Measurements from ENCODE around the gene CPLANE1. TPM values are rescaled to one million over a fixed set of nuclear protein-coding genes. Genes with fewer than 3 reads are reported as not detected.
A peak's percentile ranks its signal among the peaks of the same experiment; 100 is the strongest.
"Not testable (repeated sequence)": the region's sequence is repeated elsewhere in the genome, so short reads cannot be mapped to it uniquely, and the experiment has no call there.

CPLANE1 gene
- 12.3 TPM for polyA plus RNA-seq (2013, experiment 1 of 2; ENCODE audit: insufficient read length)
- 12.4 TPM for polyA plus RNA-seq (2013, experiment 2 of 2; ENCODE audit: insufficient read length)

DNA sequence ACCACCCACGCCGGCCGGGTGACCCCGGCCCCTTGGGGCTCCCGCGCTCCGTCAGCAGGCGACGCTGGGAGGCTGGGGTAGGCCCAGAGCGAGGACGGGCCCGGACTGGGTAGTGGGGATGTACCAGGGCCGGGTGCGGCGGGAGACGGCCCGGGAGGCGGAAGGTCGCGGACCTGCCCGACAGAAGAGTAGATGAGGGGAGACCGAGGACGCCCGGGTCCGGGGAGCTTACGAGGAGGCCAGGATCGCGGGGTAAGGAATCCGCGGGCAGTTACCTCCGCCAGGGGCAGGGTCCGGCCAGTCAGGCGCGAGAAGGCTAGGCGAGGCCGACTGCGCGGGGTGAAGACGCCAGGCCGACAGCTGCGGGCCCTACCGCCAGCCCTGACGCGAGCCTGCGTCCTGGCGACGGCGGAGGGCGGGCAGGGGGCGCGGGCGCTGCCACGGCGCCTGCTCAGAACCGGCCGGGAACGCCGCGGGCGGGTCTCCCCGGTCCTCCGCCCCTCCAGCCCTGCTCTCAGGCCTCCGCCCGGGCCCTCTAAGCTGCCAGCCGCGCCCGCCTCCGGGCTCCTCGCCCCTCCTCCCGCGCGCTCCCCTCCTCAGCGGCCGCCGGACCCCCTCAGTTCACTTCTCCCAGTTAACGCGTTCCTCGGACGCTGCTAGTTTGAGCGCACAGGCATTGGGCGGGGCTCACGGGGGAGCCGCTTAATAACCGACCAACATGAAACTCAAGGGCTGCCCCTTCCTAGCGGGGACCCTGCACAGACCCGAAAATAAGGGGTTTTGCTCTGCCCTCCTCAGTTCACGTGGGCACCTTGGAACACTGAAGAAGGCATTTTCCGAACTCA is at the start of gene CPLANE1:
Gene CPLANE1 (minus strand): TSS at position 407 of the 845 bp plus-strand sequence. CDS start 1,678 bp downstream, outside the sequence.
- DNase-seq, result peak; percentile 82

DNA sequence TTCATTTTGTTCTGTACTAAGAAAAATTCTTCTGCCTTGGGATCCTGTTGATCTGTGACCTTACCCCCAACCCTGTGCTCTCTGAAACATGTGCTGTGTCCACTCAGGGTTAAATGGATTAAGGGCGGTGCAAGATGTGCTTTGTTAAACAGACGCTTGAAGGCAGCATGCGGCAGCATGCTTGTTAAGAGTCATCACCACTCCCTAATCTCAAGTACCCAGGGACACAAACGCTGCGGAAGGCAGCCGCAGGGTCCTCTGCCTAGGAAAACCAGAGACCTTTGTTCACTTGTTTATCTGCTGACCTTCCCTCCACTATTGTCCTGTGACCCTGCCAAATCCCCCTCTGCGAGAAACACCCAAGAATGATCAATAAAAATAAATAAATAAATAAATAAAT is 47.1 kb upstream of the CPLANE1 start:
- DNase-seq, result not testable (repeated sequence)

DNA sequence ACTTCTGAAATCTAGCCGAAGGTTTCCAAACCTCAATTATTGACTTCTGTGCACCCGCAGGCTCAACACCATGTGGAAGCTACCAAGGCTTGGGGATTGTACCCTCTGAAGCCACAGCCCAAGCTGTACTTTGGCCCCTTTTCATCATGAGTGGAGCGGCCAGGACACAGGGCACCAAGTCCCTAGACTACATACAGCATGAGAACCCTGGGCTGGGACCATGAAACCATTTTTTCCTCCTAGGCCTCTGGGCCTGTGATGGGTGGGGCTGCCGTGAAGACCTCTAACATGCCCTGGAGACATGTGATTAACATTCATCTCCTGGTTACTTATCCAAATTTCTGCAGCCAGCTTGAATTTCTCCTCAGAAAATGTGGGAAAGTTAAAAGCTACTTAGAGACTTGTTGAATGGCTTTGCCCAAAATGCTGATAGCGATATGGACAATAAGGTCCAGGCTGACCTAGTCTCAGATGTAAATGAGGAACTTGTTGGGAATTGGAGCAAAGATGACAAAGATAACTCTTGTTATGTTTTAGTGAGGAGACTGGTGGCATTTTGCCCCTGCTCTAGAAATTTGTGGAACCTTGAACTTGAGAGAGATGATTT is 34.1 kb upstream of the CPLANE1 start:
- no peak for DNase-seq

DNA sequence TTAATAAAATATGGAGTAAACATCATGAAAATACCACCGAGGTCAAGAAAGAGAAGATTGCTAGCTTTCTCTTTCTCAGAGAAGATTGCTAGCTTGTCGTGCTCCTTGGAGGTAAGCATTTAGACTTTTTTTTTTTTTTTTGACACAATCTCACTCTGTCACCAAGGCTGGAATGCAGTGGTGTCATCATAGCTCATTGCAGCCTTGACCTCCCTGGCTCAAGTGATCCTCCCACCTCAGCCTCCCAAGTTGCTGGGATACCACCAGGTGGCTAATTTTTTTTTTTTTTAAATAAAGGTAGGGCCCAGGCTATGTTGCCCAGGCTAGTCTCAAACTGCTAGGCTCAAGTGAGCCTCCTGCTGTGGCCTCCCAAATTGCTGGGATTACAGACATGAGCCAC is 26.3 kb upstream of the CPLANE1 start:
- DNase-seq, result no peak

DNA sequence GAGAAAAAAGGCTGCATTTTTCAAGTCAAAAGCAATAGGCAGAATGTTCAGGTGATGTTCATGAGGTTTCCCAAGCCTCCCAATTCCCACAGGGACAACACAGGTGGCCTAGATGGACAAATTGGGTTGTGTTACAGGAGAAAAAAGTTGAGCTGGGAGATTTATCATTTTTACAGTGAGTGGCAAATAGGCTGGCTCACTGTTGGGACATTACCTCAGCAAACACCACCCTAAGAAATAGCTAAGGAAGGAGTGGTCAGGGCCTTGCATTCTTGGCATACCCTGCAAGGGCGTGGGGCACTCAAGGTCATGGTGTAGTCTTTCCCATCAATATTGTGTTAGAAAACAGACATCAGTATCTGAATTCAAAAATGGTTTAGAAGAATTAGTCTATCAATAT is 23.3 kb upstream of the CPLANE1 start:
- peak; percentile 3 for DNase-seq

DNA sequence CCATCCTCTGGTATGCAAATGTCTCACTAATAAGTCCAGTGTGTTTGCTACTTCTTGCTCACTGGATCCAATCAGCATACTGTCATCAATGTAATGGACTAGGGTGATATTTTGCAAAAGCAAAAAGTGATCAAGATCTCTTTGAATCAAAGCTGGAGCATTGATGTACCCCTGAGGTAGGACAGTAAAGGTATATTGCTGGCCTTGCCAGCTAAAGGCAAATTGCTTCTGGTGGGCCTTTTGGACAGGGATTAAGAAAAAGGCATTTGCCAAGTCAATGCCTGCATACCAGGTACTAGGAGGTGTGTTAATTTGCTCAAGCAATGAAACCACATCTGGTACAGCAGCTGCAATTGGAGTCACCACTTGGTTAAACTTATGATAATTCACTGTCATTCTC is 18.9 kb upstream of the CPLANE1 start:
- DNase-seq, result not testable (repeated sequence)

DNA sequence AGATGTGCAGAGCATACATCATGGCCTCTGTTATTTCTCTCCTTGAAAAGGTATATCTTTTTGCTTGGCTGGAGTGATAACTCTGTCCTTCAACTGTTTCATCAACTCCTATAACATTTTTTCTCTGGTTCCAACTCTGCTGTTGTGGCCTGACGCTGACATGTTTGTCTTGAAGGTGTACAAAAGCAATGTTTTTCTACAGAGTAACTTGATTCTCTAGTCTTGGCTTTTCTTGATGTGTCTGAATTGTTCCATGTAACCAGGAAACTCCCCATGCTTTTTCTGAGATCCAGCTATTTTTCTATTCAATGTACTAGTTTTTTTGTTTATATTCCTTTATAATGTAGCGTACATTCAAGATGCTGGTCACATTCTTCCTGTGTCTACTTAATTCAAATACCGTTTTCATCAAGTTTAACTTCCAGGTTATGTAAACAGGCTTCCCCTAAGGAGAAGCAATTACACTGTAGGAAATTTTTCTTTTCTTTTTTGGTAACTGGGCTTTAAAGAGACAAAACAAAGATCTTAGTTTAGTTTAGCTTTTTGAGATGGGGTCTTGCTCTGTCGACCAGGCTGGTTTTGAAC is 6.7 kb upstream of the CPLANE1 start:
- DNase-seq, result no peak

DNA sequence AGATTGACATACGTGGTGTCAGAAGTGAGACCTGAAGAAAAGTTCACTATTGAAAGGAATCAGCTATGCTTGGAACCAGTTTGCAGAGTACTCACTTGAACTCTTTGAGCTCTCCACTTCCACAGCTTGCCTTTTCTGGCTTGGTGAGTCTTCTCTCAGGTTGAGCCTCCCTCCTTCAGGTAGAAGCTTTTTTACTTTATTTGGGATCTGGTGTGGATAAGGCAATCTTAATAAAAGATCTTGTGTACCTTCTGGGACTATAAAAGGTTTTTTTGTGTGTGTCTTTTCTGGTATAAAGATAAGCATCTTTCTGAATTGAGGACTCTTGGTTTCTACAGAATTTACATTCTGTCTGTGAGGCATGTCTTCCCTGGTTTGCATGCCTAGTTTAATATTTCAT is 5.4 kb upstream of the CPLANE1 start:
- DNase-seq, result no peak

DNA sequence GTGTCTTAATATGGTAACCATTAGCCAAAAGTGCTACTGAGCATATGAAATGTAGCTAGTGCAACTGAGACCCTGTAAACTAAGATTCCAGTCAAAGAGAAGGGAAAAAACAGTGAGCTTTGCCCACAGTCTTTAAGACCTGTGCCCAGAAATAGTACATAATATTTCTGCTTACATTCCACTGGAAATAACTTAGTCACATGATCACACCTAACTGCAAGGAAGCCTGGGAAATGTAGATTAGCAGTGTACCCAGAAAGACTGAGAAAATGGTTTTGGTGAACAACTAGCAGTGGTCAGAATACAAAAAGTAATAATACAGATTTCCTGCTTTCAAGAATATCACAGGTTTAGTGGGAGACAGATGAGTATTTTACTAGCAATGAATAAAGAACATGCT is 2.5 kb upstream of the CPLANE1 start:
- DNase-seq, result no peak

DNA sequence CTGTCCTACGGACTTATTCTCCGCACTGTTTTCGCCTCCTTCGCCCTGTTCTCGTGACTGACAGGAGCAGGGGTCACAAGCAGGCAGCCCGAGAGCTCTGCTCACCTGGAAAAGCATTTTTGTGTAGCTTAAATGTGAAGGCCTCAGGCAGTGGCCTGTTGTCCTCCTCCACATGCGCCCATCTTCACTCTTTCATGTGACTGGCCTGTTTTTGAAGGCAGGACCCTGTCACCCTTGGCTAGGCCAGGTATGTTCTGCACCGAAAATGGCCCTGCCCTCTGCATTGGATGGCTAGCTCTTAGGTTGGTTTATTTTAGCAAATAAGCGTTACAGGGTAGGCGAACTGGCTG is 614 bp upstream of the CPLANE1 start:
- DNase-seq, result no peak

DNA sequence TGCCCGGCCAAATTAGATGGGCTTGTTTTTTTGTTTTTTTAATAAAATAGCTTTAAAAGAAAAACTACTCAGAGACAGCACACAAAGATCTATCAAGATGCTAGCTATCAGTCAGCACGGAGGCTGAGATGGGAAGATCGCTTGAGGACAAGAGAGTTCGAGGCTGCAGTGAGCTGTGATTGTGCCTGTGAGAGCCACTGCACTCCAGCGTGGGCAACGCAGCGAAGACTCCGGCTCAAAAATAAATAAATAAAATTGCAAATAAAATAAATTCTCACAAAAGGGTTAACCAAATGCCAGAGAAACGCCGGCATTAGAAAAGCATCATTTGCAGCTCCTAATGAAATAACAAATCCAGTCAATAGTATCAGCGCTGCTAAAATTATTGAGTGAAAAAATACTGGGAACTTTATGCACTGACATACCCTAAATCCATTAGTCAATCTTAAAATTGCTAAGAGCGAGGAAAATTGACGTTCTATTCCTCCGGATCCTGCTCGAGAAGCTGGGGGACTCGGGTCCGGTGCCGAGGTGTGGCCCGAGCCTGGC is 681 bp downstream of the CPLANE1 start:
- peak; percentile 6 for DNase-seq

DNA sequence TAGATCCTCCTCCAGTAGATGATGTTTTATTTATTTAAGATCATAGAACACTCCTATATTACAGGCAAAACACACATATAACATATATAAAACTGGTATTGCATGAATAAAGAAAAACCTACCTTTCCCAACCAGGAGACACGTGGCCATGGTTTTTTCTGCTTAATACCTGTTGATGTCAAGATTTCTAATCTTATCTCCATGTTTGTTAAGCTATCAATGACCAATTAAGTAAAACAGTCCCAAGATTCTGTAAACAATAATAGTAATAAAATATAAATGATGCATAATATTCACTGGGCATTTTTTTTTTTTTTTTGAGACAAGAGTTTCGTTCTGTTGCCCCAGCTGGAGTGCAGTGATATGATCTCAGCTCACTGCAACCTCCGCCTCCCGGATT is 1.7 kb downstream of the CPLANE1 start:
- no peak for DNase-seq

DNA sequence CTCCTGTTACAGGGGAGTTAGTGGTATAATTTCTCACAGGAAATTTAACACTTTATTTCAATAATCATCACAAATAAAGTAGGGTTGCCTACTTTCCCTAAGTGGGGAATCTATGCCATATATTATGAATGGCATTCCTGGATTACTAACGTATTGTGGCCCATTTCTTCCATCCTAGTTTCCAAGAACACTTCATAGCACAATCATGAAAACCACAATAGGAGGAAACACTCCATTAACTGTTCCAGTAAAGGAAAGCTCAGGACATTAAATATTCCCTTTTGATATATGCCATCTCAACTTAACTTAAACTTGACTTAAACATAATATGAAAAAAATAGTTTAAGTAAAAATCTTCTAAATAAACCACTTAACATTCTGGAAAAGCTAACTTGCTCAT is 2.1 kb downstream of the CPLANE1 start:
- DNase-seq, result no peak

DNA sequence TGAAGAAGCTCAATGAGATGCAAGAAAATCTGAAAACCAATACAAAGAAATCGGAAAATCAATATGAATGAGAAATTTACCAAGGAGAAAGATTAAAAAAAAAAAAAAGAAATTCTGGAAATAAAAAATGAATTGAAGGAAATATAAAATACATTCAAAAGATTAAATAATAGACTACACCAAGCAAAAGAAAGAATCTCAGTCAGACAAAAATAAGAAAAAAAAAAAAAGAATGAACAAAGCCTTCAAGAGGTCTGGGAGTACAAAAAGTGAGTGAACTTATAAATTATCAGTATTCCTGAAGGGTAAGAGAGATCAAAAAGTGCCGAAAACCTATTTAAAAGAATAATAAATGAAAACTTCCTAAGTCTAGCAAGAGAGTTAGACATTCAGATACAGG is 14.9 kb downstream of the CPLANE1 start:
- DNase-seq, result no peak

DNA sequence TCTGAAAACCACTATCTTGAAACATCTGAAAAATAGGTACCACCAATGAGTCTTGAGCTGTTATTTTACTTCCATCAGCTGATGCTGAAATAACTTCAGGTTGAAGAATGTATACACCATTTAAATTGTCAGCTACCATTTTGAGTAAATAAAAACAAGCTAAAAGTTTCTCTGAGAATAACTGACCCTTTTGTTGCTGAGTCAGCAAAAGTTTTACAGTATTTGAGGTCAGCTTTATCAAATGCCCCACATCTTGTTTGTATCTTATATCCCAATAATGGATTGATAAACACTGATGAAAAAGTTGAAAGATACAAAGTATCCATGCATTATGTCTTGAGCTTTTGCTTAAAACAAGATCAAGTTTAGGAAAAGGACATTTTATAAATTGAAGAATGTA is 22.8 kb downstream of the CPLANE1 start:
- DNase-seq, result no peak

DNA sequence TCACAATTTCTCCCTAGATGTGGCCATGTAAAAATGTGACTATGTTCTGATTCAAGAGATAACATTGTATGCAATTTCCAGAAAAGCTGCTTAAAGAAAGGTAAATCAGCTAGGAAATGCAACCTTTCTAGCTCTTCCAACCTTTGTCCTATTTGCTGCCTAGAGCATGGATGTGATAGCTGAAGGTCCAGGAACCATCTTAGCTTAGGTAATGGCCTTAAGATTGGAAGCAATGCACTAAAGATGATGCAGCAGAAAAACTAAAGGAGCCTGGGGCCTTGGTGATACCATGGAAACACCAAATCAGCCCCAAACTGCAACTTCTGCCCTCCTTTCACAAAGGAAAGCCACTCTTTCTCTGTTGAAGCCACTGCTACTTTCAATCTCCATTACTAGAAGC is 27.0 kb downstream of the CPLANE1 start:
- no peak for DNase-seq

DNA sequence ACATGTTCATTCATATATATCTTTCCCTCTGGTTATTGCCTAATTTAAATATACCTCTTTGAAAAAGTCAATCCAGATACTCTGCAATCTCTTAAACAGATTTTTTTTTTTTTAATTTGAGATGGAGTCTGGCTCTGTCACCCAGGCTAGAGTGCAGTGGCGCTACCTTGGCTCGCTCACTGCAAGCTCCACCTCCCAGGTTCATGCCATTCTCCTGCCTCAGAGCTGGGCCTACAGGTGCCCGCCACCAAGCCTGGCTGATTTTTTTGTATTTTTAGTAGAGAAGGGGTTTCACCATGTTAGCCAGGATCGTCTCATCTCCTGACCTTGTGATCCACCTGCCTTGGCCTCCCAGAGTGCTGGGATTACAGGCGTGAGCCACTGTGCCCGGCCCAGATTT is 28.8 kb downstream of the CPLANE1 start:
- DNase-seq, result not testable (repeated sequence)

DNA sequence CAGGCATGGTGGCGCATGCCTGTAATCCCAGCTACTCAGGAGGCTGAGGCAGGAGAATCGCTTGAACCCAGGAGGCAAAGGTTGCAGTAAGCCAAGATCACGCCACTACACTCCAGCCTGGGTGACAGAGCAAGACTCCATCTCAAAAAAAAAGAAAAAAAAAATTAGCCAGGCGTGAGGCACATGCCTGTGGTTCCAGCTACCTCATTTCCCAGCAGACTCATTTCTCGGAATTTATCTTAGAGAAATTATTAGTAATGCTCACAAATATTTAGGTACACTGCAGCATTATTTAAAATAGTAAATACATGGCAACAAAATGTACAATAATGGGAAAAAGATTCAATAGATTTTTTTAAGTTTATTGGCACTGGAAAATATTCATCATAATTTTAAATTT is 29.8 kb downstream of the CPLANE1 start:
- DNase-seq, result peak; percentile 65

DNA sequence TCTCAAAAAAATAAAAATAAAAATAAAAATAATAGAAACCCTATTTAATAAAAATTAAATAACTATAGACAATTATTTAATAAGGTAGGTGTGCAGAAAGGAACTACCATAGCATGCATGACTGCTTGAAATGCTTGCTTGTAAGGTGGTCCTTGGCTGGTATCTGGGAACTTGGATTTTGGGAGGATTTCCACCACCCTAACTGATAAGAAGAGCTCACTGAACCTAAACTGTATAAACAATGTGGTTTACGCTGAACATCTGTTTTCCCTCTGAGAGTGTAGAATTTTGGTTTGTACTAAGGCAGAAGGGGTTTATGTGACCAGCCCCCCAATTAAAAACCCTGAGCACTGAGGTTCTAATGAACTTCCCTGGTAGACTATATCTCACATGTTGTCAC is 31.2 kb downstream of the CPLANE1 start:
- no peak for DNase-seq

DNA sequence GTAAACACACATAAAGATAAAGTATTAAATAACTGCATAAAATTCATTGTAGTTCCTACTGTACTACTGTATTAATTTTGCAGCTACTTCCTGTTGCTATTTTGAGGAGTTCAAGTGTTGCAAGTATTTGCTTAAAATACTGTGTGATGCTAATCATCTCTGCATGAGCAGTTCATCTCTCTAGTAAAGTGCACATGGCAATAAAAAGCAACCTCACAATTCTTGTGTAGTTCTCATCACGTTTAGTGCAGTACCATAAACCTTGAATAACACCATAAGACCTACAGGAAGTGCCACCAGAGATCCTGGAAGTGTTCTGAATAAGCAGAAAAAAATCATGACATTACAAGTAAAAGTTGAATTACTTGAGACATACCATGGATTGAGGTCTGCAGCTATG is 34.6 kb downstream of the CPLANE1 start:
- no peak for DNase-seq

DNA sequence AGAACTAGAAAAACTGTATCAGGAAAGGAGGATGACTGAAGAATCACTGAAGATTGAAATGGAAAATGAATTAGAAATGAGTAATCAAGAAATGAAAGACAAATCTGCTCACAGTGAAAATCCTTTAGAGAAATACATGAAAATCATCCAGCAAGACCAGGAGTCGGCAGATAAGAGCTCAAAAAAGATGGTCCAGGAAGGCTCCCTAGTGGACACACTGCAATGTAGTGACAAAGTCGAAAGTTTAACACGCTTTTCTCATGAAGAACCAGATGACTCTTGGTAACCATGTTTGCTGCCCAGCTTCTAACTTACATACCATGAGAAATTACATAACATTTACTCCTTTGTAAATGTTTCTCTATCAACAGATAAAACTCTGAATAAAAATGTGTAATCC is 37.1 kb downstream of the CPLANE1 start:
- no peak for DNase-seq

DNA sequence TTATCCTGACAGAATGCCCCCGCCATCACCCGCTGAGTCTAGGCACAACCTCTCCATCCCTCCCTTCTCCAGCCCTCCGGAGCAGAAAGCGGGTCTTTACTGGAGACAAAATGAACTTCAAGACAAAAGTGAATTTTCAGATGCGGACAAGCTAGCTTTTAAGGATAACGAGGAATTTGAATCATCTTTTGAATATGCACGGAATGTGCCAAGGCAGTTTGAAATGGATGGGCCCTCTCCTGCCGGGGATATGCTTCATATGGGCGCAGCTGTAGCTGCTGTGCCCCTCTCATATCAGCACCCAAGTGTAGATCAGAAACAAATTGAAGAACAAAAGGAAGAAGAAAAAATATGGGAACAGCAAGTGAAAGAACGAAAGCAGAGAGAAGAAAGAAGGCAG is 37.5 kb downstream of the CPLANE1 start:
- DNase-seq, result peak; percentile 29

Data from fibroblast of skin of abdomen (primary cell).